ENCODE data around the gene SHISA9. TPM values are rescaled to one million over a fixed set of nuclear protein-coding genes. Genes with fewer than 3 reads are reported as not detected.

Gene SHISA9
- polyA plus RNA-seq, 2 of the 4 experiments (the other 2 are of a cell fraction), result 0.16 TPM; not detected in 1

- DNase-seq (ENCODE audit: low read depth in 1 of 2, low spot score in 1 of 2), result no peak
- TF ChIP-seq CTCF (IDR thresholded peaks at IDR 0.05) (no peak), SMC3 (IDR thresholded peaks at IDR 0.05) (no peak), HEYL (CRISPR knock-in tag; IDR thresholded peaks at IDR 0.05) (no peak), ZSCAN20 (CRISPR knock-in tag; IDR thresholded peaks at IDR 0.05) (no peak), RNF2 (IDR thresholded peaks at IDR 0.05; ENCODE audit: borderline replicate concordance, low read depth) (no peak), CHD4 (IDR thresholded peaks at IDR 0.05; ENCODE audit: borderline replicate concordance) (no peak), BHLHE40 (IDR thresholded peaks at IDR 0.05; ENCODE audit: low read depth, low read length) (no peak), NR3C1 (IDR thresholded peaks at IDR 0.05) (no peak), EHMT2 (IDR thresholded peaks at IDR 0.05; ENCODE audit: low read depth) (no peak), E2F6 (IDR thresholded peaks at IDR 0.05; ENCODE audit: borderline replicate concordance, low read depth) (no peak), RARB (CRISPR knock-in tag; IDR thresholded peaks at IDR 0.05) (no peak), NFE2L2 (conservative IDR thresholded peaks at IDR 0.05; ENCODE audit: low read length) (no peak), JUNB (IDR thresholded peaks at IDR 0.05) (no peak), ZFP36 (IDR thresholded peaks at IDR 0.05; ENCODE audit: borderline replicate concordance, partially characterized antibody) (no peak), HOXB13 (CRISPR knock-in tag; IDR thresholded peaks at IDR 0.05; ENCODE audit: low read depth) (no peak), PHF8 (IDR thresholded peaks at IDR 0.05; ENCODE audit: borderline replicate concordance, low read depth) (no peak), RFX5 (IDR thresholded peaks at IDR 0.05) (no peak), TFCP2L1 (CRISPR knock-in tag; IDR thresholded peaks at IDR 0.05) (no peak)
- WGBS (ENCODE audit: missing lambda C conversion rate), result 0% methylated on average over 3 of the region's 3 CpGs
- Histone ChIP-seq H3K4me1 (no peaks in the 10 kb centered on the region), H3K27ac (no peak overlapping the region), H3K4me3 (no peak overlapping the region), H3K4me2 (no peak overlapping the region), H3K9me3 (no peaks in the 10 kb centered on the region; the same call in 2 of the 3 replicates)
- POLR2A ChIA-PET, result no interaction called here
- CTCF ChIA-PET, result no interaction called here
- no peak for ATAC-seq
- FAIRE-seq, result no peak
These were observed 40.5 kb downstream of the SHISA9 start for GRCh38 chr16:12941896-12942295.

GRCh38 chr16:12942861-12943260 is 41.5 kb downstream of the SHISA9 start:
- ChIA-PET POLR2A (no interaction called here), CTCF (interaction anchor here (1.2 kb wide), 1 partner anchor 9 kb away, joined by 3 read pairs; no protein-coding TSS in a partner anchor)
- Histone ChIP-seq H3K9me3 (no peaks in the 10 kb centered on the region; the same call in 2 of the 3 replicates), H3K27ac (no peak overlapping the region), H3K4me1 (no peaks in the 10 kb centered on the region), H3K4me2 (no peak overlapping the region), H3K4me3 (no peak overlapping the region)
- DNase-seq (ENCODE audit: low read depth in 1 of 2, low spot score in 1 of 2) (no peak), FAIRE-seq (no peak), ATAC-seq (no peak)
- WGBS (ENCODE audit: missing lambda C conversion rate), result 1% methylated on average over 5 of the region's 5 CpGs
- TF ChIP-seq EHMT2 (IDR thresholded peaks at IDR 0.05; ENCODE audit: low read depth), result no peak
- no peak for TF ChIP-seq MAX (IDR thresholded peaks at IDR 0.05)
- no peak for TF ChIP-seq ZC3H11A (IDR thresholded peaks at IDR 0.05)
- no peak for TF ChIP-seq BCL3 (IDR thresholded peaks at IDR 0.05)
- TF ChIP-seq GATA3 (IDR thresholded peaks at IDR 0.05; ENCODE audit: borderline replicate concordance), result no peak
- TF ChIP-seq NPAS2 (CRISPR knock-in tag; IDR thresholded peaks at IDR 0.05; ENCODE audit: borderline replicate concordance), result no peak
- TF ChIP-seq EP300 (IDR thresholded peaks at IDR 0.05), result no peak
- TF ChIP-seq FOSB (CRISPR knock-in tag; IDR thresholded peaks at IDR 0.05), result no peak

All from A549 (cell line).